Fibroblast of mammary gland (primary cell): ENCODE data around the gene TMEM132E.

Experiments used
- DNase-seq: peaks from one replicate; pipeline ENCODE4 v3.0.0-alpha.2; 2010; ENCODE audit warnings: low read depth
- H3K4me3 ChIP-seq: 2 replicates; pipeline ENCODE4 v1.5.1; 2011; ENCODE audit warnings: low read depth, mild to moderate bottlenecking, low read length, moderate library complexity; ENCODE audit not compliant: control insufficient read depth
- TF ChIP-seq, protein P1 (sequence below): conservative IDR thresholded peaks from 2 replicates; pipeline ENCODE4 v1.5.1; 2011; ENCODE audit warnings: low read depth, low read length, inconsistent platforms; ENCODE audit not compliant: control insufficient read depth, insufficient read depth

TMEM132E gene

DNA sequence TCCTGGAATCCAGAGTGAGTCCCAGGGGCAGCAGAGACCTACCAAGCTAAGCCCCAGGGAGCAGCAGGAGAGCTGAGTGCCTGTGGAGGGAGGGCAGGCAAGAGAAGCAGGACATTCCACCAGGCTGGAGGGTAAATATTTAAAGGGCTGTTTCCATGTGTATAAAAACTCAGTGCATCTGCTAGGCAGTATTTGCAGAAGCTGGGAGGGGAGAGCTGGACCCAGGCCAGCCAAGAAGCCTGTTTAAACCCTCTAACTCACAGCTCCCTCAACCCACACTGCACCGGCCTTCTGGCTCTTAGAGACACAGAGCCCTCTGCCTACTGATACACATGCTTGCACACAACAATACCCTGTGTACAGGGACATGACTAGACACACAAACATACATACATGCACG lies 22.5 kb upstream of the TMEM132E start:
- TF ChIP-seq, protein P1, sequence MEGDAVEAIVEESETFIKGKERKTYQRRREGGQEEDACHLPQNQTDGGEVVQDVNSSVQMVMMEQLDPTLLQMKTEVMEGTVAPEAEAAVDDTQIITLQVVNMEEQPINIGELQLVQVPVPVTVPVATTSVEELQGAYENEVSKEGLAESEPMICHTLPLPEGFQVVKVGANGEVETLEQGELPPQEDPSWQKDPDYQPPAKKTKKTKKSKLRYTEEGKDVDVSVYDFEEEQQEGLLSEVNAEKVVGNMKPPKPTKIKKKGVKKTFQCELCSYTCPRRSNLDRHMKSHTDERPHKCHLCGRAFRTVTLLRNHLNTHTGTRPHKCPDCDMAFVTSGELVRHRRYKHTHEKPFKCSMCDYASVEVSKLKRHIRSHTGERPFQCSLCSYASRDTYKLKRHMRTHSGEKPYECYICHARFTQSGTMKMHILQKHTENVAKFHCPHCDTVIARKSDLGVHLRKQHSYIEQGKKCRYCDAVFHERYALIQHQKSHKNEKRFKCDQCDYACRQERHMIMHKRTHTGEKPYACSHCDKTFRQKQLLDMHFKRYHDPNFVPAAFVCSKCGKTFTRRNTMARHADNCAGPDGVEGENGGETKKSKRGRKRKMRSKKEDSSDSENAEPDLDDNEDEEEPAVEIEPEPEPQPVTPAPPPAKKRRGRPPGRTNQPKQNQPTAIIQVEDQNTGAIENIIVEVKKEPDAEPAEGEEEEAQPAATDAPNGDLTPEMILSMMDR = no peak

GRCh38 chr17:34561328-34561727 lies 18.1 kb upstream of the TMEM132E start:
- H3K4me3 ChIP-seq = no peak overlapping the region
- TF ChIP-seq, protein P1 = no peak
- no peak for DNase-seq

More for the DNA sequence above, 22.5 kb upstream of the TMEM132E start:
- H3K4me3 ChIP-seq = no peak overlapping the region
- DNase-seq = no peak

DNA sequence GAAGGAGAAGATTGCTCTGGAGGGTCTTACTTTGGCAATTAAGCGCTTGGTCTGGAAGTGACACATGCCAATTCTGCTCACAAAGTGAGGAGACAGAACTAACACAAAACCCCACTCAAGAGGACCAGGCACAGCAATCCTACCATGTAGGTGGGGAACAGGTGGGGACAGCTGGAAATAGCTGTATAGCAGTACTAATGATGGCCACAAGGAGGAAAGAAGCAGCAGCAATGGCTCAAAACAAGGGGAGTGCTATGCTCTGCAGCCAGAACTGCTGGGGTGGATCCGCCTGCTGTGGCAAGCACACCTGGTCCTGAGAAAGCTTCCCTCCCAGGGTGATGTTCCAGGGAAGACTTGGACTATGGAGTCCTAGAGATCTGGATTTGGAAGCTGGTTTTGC lies 17.0 kb upstream of the TMEM132E start:
- no peak for DNase-seq
- TF ChIP-seq, protein P1 = peak; percentile 21
- H3K4me3 ChIP-seq = no peak overlapping the region

DNA sequence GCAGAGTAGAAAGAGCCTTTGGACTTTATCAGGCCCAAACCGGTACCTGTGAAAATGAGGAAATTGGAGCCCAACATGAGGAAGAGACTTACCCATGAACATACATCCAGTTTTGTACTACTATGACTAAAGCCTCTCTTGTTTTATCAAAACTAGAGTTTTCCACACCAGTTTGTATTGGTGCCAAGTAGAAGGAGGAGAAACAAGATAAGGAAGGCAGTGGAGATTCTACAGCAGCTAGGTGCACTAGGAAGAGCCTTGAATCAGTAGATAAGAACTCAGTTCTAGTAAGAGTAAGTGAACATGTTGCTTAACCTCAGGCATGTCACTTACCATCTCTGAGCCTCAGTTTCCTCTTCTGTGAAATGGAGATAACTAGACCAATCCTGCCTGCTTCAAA lies 13.7 kb upstream of the TMEM132E start:
- DNase-seq = no peak
- TF ChIP-seq, protein P1 = no peak
- H3K4me3 ChIP-seq = no peak overlapping the region

DNA sequence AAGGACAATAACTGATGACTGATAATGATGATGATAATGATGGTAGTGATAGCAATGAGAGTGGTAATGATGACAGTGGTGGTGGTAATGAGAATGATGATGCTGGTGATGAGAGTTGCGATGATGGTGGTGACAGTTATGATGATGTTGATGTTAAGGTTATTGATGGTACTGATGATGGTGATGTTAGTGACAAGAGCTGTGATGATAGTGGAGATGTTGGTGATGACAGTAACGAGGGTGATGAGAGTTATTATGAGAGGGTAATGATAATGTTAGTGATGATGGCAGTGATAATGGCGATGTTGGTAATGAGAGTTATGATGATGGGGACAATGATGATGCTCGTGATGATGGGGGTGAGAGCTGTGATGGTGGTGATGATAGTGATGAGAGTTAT lies 13.2 kb upstream of the TMEM132E start:
- TF ChIP-seq, protein P1 = no peak
- no peak overlapping the region for H3K4me3 ChIP-seq
- no peak for DNase-seq

- no peak for DNase-seq
- no peak overlapping the region for H3K4me3 ChIP-seq
- TF ChIP-seq, protein P1 = no peak
These were observed 12.5 kb upstream of the TMEM132E start for GRCh38 chr17:34566873-34567272.

- TF ChIP-seq, protein P1 = no peak
- peak; percentile 5 for DNase-seq
These were observed 11.5 kb upstream of the TMEM132E start for GRCh38 chr17:34567691-34568465.

More at GRCh38 chr17:34567691-34568465, 11.5 kb upstream of the TMEM132E start:
- H3K4me3 ChIP-seq = no peak overlapping the region
